Measurements from ENCODE around the gene MEGF8. TPM values are rescaled to one million over a fixed set of nuclear protein-coding genes. Genes with fewer than 3 reads are reported as not detected.

Gene MEGF8
- total and polyA plus RNA-seq, 2 of the 13 experiments (the other 11 are each of a cell fraction or from before 2014, with no cell fraction given) = 4.0 to 8.8 TPM

GRCh38 chr19:42386974-42387707, 61.7 kb downstream of the MEGF8 start (continued):
- TF ChIP-seq ZNF407 (CRISPR knock-in tag; IDR thresholded peaks at IDR 0.05; ENCODE audit: not compliant biosample characterization) (peak; percentile 24), NFATC3 (CRISPR knock-in tag; IDR thresholded peaks at IDR 0.05) (0 out of 2 replicates have a peak, but pooled peaks have one; percentile 63), ZFX (CRISPR knock-in tag; IDR thresholded peaks at IDR 0.05; ENCODE audit: low read depth) (peak; percentile 60), ZNF710 (CRISPR knock-in tag; IDR thresholded peaks at IDR 0.05; ENCODE audit: borderline replicate concordance) (no peak), ZNF543 (CRISPR knock-in tag; IDR thresholded peaks at IDR 0.05) (0 out of 2 replicates have a peak, but pooled peaks have one; percentile 48), ZNF280D (CRISPR knock-in tag; IDR thresholded peaks at IDR 0.05) (0 out of 2 replicates have a peak, but pooled peaks have one; percentile 52), KDM3A (CRISPR knock-in tag; IDR thresholded peaks at IDR 0.05; ENCODE audit: low read depth) (no peak), ZMAT3 (CRISPR knock-in tag; conservative IDR thresholded peaks at IDR 0.05) (no peak), ZNF788 (CRISPR knock-in tag; IDR thresholded peaks at IDR 0.05; ENCODE audit: borderline replicate concordance) (peak; percentile 26; the same call in 1 of the 2 replicates), MYC (CRISPR knock-in tag; IDR thresholded peaks at IDR 0.05; ENCODE audit: borderline replicate concordance) (no peak), GABPB1 (CRISPR knock-in tag; IDR thresholded peaks at IDR 0.05) (peak; percentile 57; the same call in 1 of the 2 replicates)
- TF ChIP-seq, protein P1, sequence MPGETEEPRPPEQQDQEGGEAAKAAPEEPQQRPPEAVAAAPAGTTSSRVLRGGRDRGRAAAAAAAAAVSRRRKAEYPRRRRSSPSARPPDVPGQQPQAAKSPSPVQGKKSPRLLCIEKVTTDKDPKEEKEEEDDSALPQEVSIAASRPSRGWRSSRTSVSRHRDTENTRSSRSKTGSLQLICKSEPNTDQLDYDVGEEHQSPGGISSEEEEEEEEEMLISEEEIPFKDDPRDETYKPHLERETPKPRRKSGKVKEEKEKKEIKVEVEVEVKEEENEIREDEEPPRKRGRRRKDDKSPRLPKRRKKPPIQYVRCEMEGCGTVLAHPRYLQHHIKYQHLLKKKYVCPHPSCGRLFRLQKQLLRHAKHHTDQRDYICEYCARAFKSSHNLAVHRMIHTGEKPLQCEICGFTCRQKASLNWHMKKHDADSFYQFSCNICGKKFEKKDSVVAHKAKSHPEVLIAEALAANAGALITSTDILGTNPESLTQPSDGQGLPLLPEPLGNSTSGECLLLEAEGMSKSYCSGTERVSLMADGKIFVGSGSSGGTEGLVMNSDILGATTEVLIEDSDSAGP (CRISPR knock-in tag; IDR thresholded peaks at IDR 0.05; ENCODE audit: borderline replicate concordance) = peak; percentile 77
